CD14-positive monocyte (primary cell): Measurements from ENCODE around the gene TEF. TPM values are rescaled to one million over a fixed set of nuclear protein-coding genes. Genes with fewer than 3 reads are reported as not detected.

Source experiments
- DNase-seq, 3 donors: peaks; one replicate each; pipeline ENCODE4 v3.0.0-alpha.2; 2011 to 2022
- H2AFZ ChIP-seq: 2 replicates; pipeline ENCODE4 v1.6.0; 2012; ENCODE audit warnings: mild to moderate bottlenecking, low read depth, low read length, inconsistent platforms; ENCODE audit not compliant: insufficient read depth, poor library complexity, severe bottlenecking
- H3K27ac ChIP-seq, 2 donors: 1 replicate in 1 of 2; 2 replicates in 1 of 2; pipeline ENCODE4 v1.5.1; 2012 to 2013; ENCODE audit warnings: low read length in 2 of 2, control low read depth in 1 of 2, inconsistent platforms in 1 of 2, low read depth in 1 of 2, mild to moderate bottlenecking in 1 of 2
- H3K27me3 ChIP-seq, 2 donors: one replicate each; pipeline versions ENCODE4 v1.6.0 to v1.6.1; 2011 to 2013; ENCODE audit warnings: low read length in 2 of 2; ENCODE audit not compliant: control insufficient read depth in 2 of 2, insufficient read depth in 2 of 2
- H3K36me3 ChIP-seq, 2 donors: replicated peaks in 1 of 2; 1 replicate in 1 of 2; 2 replicates in 1 of 2; pipeline versions ENCODE4 v1.5.1 to v1.6.1; 2012 to 2013; ENCODE audit warnings: low read length in 2 of 2, control low read depth in 1 of 2, inconsistent platforms in 1 of 2, mild to moderate bottlenecking in 1 of 2; ENCODE audit not compliant: insufficient read depth in 2 of 2, control insufficient read depth in 1 of 2
- H3K4me1 ChIP-seq, 2 donors: 1 replicate in 1 of 2; 2 replicates in 1 of 2; pipeline versions ENCODE4 v1.5.1 to v1.6.1; 2012 to 2013; ENCODE audit warnings: low read length in 2 of 2, control low read depth in 1 of 2, inconsistent platforms in 1 of 2, mild to moderate bottlenecking in 1 of 2, moderate library complexity in 1 of 2; ENCODE audit not compliant: insufficient read depth in 2 of 2, control insufficient read depth in 1 of 2
- H3K4me2 ChIP-seq: replicated peaks from 2 replicates; pipeline ENCODE3; 2012; ENCODE audit warnings: low read length, moderate library complexity, mild to moderate bottlenecking; ENCODE audit not compliant: poor library complexity, severe bottlenecking; ENCODE audit errors: extremely low read depth
- H3K4me3 ChIP-seq, 3 experiments: fragments of 200-600 bp in 1 of 3; sonication (generic) in 1 of 3; replicated peaks in 1 of 3; 1 replicate in 2 of 3; 2 replicates in 1 of 3; pipeline ENCODE4 v1.5.1; 2011 to 2013; ENCODE audit warnings: low read length in 3 of 3, mild to moderate bottlenecking in 3 of 3, control low read depth in 2 of 3, low read depth in 2 of 3, inconsistent platforms in 1 of 3, moderate library complexity in 1 of 3
- H3K79me2 ChIP-seq: 2 replicates; pipeline ENCODE4 v1.6.0; 2012; ENCODE audit warnings: mild to moderate bottlenecking, control low read depth, inconsistent platforms, low read length, moderate library complexity; ENCODE audit not compliant: insufficient read depth
- H3K9ac ChIP-seq: 2 replicates; pipeline ENCODE4 v1.6.0; 2017; ENCODE audit warnings: low read length, mild to moderate bottlenecking; ENCODE audit not compliant: insufficient read depth, poor library complexity, severe bottlenecking
- H3K9me3 ChIP-seq, 2 donors: replicated peaks in 1 of 2; 1 replicate in 1 of 2; 2 replicates in 1 of 2; pipeline versions ENCODE4 v1.5.1 to v1.6.1; 2012 to 2013; ENCODE audit warnings: low read length in 2 of 2, control low read depth in 1 of 2; ENCODE audit not compliant: control insufficient read depth in 1 of 2, insufficient read depth in 1 of 2
- H4K20me1 ChIP-seq: 2 replicates; pipeline ENCODE4 v1.6.0; 2012; ENCODE audit warnings: mild to moderate bottlenecking, low read length, control low read depth, moderate library complexity; ENCODE audit not compliant: insufficient read depth
- H3K27ac Mint-ChIP-seq, 7 donors: one replicate each; pipeline ENCODE4 v1.8.0; 2020; ENCODE audit warnings: mild to moderate bottlenecking in 7 of 7, mixed read lengths in 7 of 7, moderate library complexity in 6 of 7, inconsistent platforms in 2 of 7
- H3K27me3 Mint-ChIP-seq, 3 donors: one replicate each; pipeline ENCODE4 v1.8.0; 2021 to 2022; ENCODE audit warnings: low read depth in 3 of 3, mild to moderate bottlenecking in 3 of 3, mixed read lengths in 3 of 3, moderate library complexity in 3 of 3, inconsistent platforms in 1 of 3
- H3K36me3 Mint-ChIP-seq, 2 donors: one replicate each; pipeline ENCODE4 v1.8.0; 2020; ENCODE audit warnings: mixed read lengths in 2 of 2, inconsistent platforms in 1 of 2, mild to moderate bottlenecking in 1 of 2
- H3K4me1 Mint-ChIP-seq: one replicate; pipeline ENCODE4 v1.8.0; 2020; ENCODE audit warnings: mild to moderate bottlenecking, mixed read lengths
- H3K4me3 Mint-ChIP-seq, 2 donors: one replicate each; pipeline ENCODE4 v1.8.0; 2020; ENCODE audit warnings: mild to moderate bottlenecking in 2 of 2, mixed read lengths in 2 of 2, moderate library complexity in 1 of 2
- H3K9me3 Mint-ChIP-seq, 7 donors: one replicate each; pipeline ENCODE4 v1.8.0; 2020 to 2022; ENCODE audit warnings: mixed read lengths in 7 of 7, mild to moderate bottlenecking in 6 of 7, moderate library complexity in 6 of 7, inconsistent platforms in 2 of 7
- CTCF ChIP-seq: fragments of 200-600 bp; IDR thresholded peaks from one replicate; pipeline ENCODE4 v1.8.0; 2022; ENCODE audit warnings: antibody characterized with exemption, mild to moderate bottlenecking
- WGBS: methylation state at CpG from one replicate; pipeline ENCODE4 v1.1.5; 2013; ENCODE audit warnings: missing lambda C conversion rate; ENCODE audit not compliant: insufficient coverage; 5-methylcytosine and 5-hydroxymethylcytosine counted together
- intact Hi-C, 2 donors: fragments of 100-400 bp; cut with micrococcal nuclease; formaldehyde crosslinking; loops; one replicate each; pipeline versions ENCODE4 v1.15.0 to v1.15.1; 2023
- polyA plus RNA-seq, 3 donors: library from polyadenylated mRNA; depleted of rRNA in 1 of 3; unstranded in 2 of 3; stranded (reverse) in 1 of 3; fragments of 300-500 nt in 2 of 3; fragments of >200 nt in 1 of 3; fragmentation: Illumina TruSeq in 2 of 3; gene quantifications; 1 replicate in 2 of 3; 2 replicates in 1 of 3; pipeline ENCODE4 v1.2.3, GENCODE V29; 2012 to 2021

The TEF gene
- polyA plus RNA-seq, 3 donors: 0.71 to 1.7 (median 1.1) TPM

GRCh38 chr22:41353862-41354575 lies 27.7 kb upstream of the TEF start:
- Histone ChIP-seq H3K36me3 (peaks cover 86 to 95% of the 10 kb centered on the region in 2 donors), H3K4me3 (no peak overlapping the region), H3K9me3 (no peaks in the 10 kb centered on the region), H3K9ac (no peak overlapping the region), H3K27me3 (no peaks in the 10 kb centered on the region), H3K79me2 (no peaks in the 10 kb centered on the region), H4K20me1 (no peaks in the 10 kb centered on the region), H3K4me1 (no peaks in the 10 kb centered on the region), H3K27ac (no peak overlapping the region), H3K4me2 (no peak overlapping the region), H2AFZ (no peak overlapping the region)
- peaks cover 0 to 2% (median 0%) of the 10 kb centered on the region in 7 donors for H3K9me3 Mint-ChIP-seq
- WGBS: 94% methylated on average over 10 of the region's 10 CpGs
- peaks cover 0 to 1% (median 1%) of the 10 kb centered on the region in 3 donors for H3K27me3 Mint-ChIP-seq
- no peaks in the 10 kb centered on the region for H3K4me1 Mint-ChIP-seq
- TF ChIP-seq CTCF: no peak
- peaks cover 71 to 93% of the 10 kb centered on the region in 2 donors for H3K36me3 Mint-ChIP-seq
- H3K27ac Mint-ChIP-seq: peak overlapping the region in 5 of 7 donors; percentile 10 to 46 (median 24)
- intact Hi-C loops: no loop called here
- no peak for DNase-seq
- H3K4me3 Mint-ChIP-seq: no peak overlapping the region

GRCh38 chr22:41354979-41355378 lies 26.8 kb upstream of the TEF start:
- no peak for DNase-seq
- peaks cover 65 to 87% of the 10 kb centered on the region in 2 donors for H3K36me3 Mint-ChIP-seq
- intact Hi-C loops: no loop called here
- no peak overlapping the region for H2AFZ ChIP-seq
- H3K36me3 ChIP-seq: peaks cover 77 to 86% of the 10 kb centered on the region in 2 donors
- H3K4me1 Mint-ChIP-seq: no peaks in the 10 kb centered on the region
- H3K27ac ChIP-seq: no peak overlapping the region
- H3K9me3 Mint-ChIP-seq: peaks cover 0 to 2% (median 0%) of the 10 kb centered on the region in 7 donors
- no peak overlapping the region for H3K4me3 Mint-ChIP-seq
- H3K9ac ChIP-seq: no peak overlapping the region
- H3K4me1 ChIP-seq: no peaks in the 10 kb centered on the region
- WGBS: 98% methylated on average over 8 of the region's 10 CpGs
- H3K79me2 ChIP-seq: no peaks in the 10 kb centered on the region
- no peak overlapping the region for H3K4me2 ChIP-seq
- no peak overlapping the region for H3K4me3 ChIP-seq
- no peaks in the 10 kb centered on the region for H3K9me3 ChIP-seq
- no peak for TF ChIP-seq CTCF
- H3K27me3 ChIP-seq: no peaks in the 10 kb centered on the region
- H3K27me3 Mint-ChIP-seq: peaks cover 0 to 1% (median 1%) of the 10 kb centered on the region in 3 donors
- H3K27ac Mint-ChIP-seq: peak overlapping the region in 2 of 7 donors; percentile 12 to 73
- H4K20me1 ChIP-seq: no peaks in the 10 kb centered on the region
